HUES64 (cell line): ENCODE data around the gene HP1BP3.
"Not testable (repeated sequence)": the region's sequence is repeated elsewhere in the genome, so short reads cannot be mapped to it uniquely, and the experiment has no call there.

Source experiments
- H3K27ac ChIP-seq: 2 replicates; pipeline ENCODE4 v1.7.0; 2013; ENCODE audit warnings: low read depth, low read length, inconsistent platforms
- H3K27me3 ChIP-seq: 2 replicates; pipeline ENCODE4 v1.6.1; 2013; ENCODE audit warnings: mild to moderate bottlenecking, low read length; ENCODE audit not compliant: insufficient read depth
- H3K36me3 ChIP-seq: 2 replicates; pipeline ENCODE4 v1.6.1; 2013; ENCODE audit warnings: mild to moderate bottlenecking, low read length; ENCODE audit not compliant: insufficient read depth
- H3K4me1 ChIP-seq: 2 replicates; pipeline ENCODE4 v1.6.1; 2013; ENCODE audit warnings: mild to moderate bottlenecking, low read length, moderate library complexity; ENCODE audit not compliant: insufficient read depth
- H3K4me3 ChIP-seq: 2 replicates; pipeline ENCODE4 v1.5.1; 2013; ENCODE audit warnings: mild to moderate bottlenecking, low read length, moderate library complexity
- H3K9ac ChIP-seq: 2 replicates; pipeline ENCODE4 v1.6.1; 2013; ENCODE audit warnings: mild to moderate bottlenecking, low read depth, low read length
- H3K9me3 ChIP-seq: 2 replicates; pipeline ENCODE4 v1.6.1; 2013; ENCODE audit warnings: low read depth, low read length; ENCODE audit not compliant: insufficient read depth
- WGBS: fragments of 150-250, 120-280 bp; methylation state at CpG from one replicate; pipeline ENCODE4 v1.1.7; 2013; ENCODE audit warnings: missing lambda C conversion rate; 5-methylcytosine and 5-hydroxymethylcytosine counted together

HP1BP3 gene

GRCh38 chr1:20718343-20718882 lies 68.7 kb downstream of the HP1BP3 start:
- not testable (repeated sequence) for H3K9me3 ChIP-seq, H3K36me3 ChIP-seq, H3K4me1 ChIP-seq, H3K27ac ChIP-seq
- Histone ChIP-seq H3K9ac (peak overlapping the region; percentile 43; the same call in 1 of the 2 replicates), H3K27me3 (peaks cover 29% of the 10 kb centered on the region), H3K4me3 (peak overlapping the region; percentile 69)
- 68% methylated on average over 17 of the region's 17 CpGs for WGBS

GRCh38 chr1:20717452-20718342 lies 69.4 kb downstream of the HP1BP3 start, which contains the start of gene KIF17:
Gene KIF17, minus strand, starts transcription at chr1:20718007. Its CDS starts 301 bp downstream, at chr1:20717706.
- H3K27me3 ChIP-seq: peaks cover 29% of the 10 kb centered on the region

GRCh38 chr1:20716232-20716631 lies 70.9 kb downstream of the HP1BP3 start:
- Histone ChIP-seq H3K36me3 (0 out of 2 replicates have a peak, but pooled peaks cover 3% of the 10 kb centered on the region), H3K9me3 (no peaks in the 10 kb centered on the region), H3K27me3 (peaks cover 29% of the 10 kb centered on the region), H3K9ac (no peak overlapping the region), H3K27ac (no peak overlapping the region), H3K4me1 (no peaks in the 10 kb centered on the region), H3K4me3 (no peak overlapping the region)
- WGBS: 90% methylated on average over 13 of the region's 13 CpGs

More at GRCh38 chr1:20717452-20718342, 69.4 kb downstream of the HP1BP3 start, which contains the start of gene KIF17:
- Histone ChIP-seq H3K27ac (no peak within 1 kb of the TSS; the same call in 1 of the 2 replicates), H3K9me3 (no peaks in the 10 kb centered on the region), H3K36me3 (0 out of 2 replicates have a peak, but pooled peaks cover 3% of the 10 kb centered on the region), H3K4me1 (no peaks in the 10 kb centered on the region), H3K9ac (peak within 1 kb of the TSS; percentile 60; the same call in 1 of the 2 replicates), H3K4me3 (peak within 1 kb of the TSS; percentile 69)
- 3% methylated on average over 112 of the region's 112 CpGs for WGBS

- 89% methylated on average over 15 of the region's 15 CpGs for WGBS
- H3K27ac ChIP-seq: no peak overlapping the region
- no peaks in the 10 kb centered on the region for H3K4me1 ChIP-seq
- H3K4me3 ChIP-seq: no peak overlapping the region
- no peaks in the 10 kb centered on the region for H3K9me3 ChIP-seq
- 0 out of 2 replicates have a peak, but pooled peaks cover 3% of the 10 kb centered on the region for H3K36me3 ChIP-seq
- peaks cover 29% of the 10 kb centered on the region for H3K27me3 ChIP-seq
- no peak overlapping the region for H3K9ac ChIP-seq
These were observed 71.7 kb downstream of the HP1BP3 start for GRCh38 chr1:20715406-20715805.

GRCh38 chr1:20713440-20713839 lies 73.7 kb downstream of the HP1BP3 start:
- Histone ChIP-seq H3K9me3 (no peaks in the 10 kb centered on the region), H3K27me3 (peaks cover 13% of the 10 kb centered on the region), H3K9ac (no peak overlapping the region), H3K4me3 (no peak overlapping the region), H3K4me1 (no peaks in the 10 kb centered on the region), H3K27ac (no peak overlapping the region), H3K36me3 (peaks cover 16% of the 10 kb centered on the region; the same call in 1 of the 2 replicates)
- 85% methylated on average over 6 of the region's 6 CpGs for WGBS

GRCh38 chr1:20712215-20712577 lies 74.9 kb downstream of the HP1BP3 start:
- no peak overlapping the region for H3K27ac ChIP-seq
- H3K27me3 ChIP-seq: peaks cover 6% of the 10 kb centered on the region
- 98% methylated on average over 3 of the region's 6 CpGs for WGBS
- H3K9me3 ChIP-seq: no peaks in the 10 kb centered on the region
- no peaks in the 10 kb centered on the region for H3K4me1 ChIP-seq
- H3K4me3 ChIP-seq: no peak overlapping the region
- H3K36me3 ChIP-seq: peaks cover 22% of the 10 kb centered on the region; the same call in 1 of the 2 replicates
- no peak overlapping the region for H3K9ac ChIP-seq

GRCh38 chr1:20711285-20712214 lies 75.6 kb downstream of the HP1BP3 start:
- Histone ChIP-seq H3K36me3 (peaks cover 25% of the 10 kb centered on the region; the same call in 1 of the 2 replicates), H3K4me1 (no peaks in the 10 kb centered on the region), H3K4me3 (no peak overlapping the region), H3K27me3 (no peaks in the 10 kb centered on the region), H3K27ac (no peak overlapping the region), H3K9me3 (no peaks in the 10 kb centered on the region), H3K9ac (no peak overlapping the region)
- 87% methylated on average over 29 of the region's 29 CpGs for WGBS

- 87% methylated on average over 18 of the region's 18 CpGs for WGBS
- H3K27ac ChIP-seq: no peak overlapping the region
- H3K4me1 ChIP-seq: no peaks in the 10 kb centered on the region
- H3K27me3 ChIP-seq: no peaks in the 10 kb centered on the region
- no peak overlapping the region for H3K9ac ChIP-seq
- no peak overlapping the region for H3K4me3 ChIP-seq
- H3K9me3 ChIP-seq: no peaks in the 10 kb centered on the region
- H3K36me3 ChIP-seq: peaks cover 25% of the 10 kb centered on the region; the same call in 1 of the 2 replicates
These were observed 76.4 kb downstream of the HP1BP3 start for GRCh38 chr1:20710469-20711284.

GRCh38 chr1:20709868-20710267 lies 77.2 kb downstream of the HP1BP3 start:
- 96% methylated on average over 3 of the region's 3 CpGs for WGBS
- Histone ChIP-seq H3K4me1 (no peaks in the 10 kb centered on the region), H3K9me3 (no peaks in the 10 kb centered on the region), H3K4me3 (no peak overlapping the region), H3K9ac (no peak overlapping the region), H3K36me3 (peaks cover 23% of the 10 kb centered on the region; the same call in 1 of the 2 replicates), H3K27me3 (no peaks in the 10 kb centered on the region), H3K27ac (no peak overlapping the region)

- H3K9ac ChIP-seq: no peak overlapping the region
- H3K4me1 ChIP-seq: no peaks in the 10 kb centered on the region
- H3K9me3 ChIP-seq: no peaks in the 10 kb centered on the region
- peaks cover 22% of the 10 kb centered on the region; the same call in 1 of the 2 replicates for H3K36me3 ChIP-seq
- no peak overlapping the region for H3K27ac ChIP-seq
- no peak overlapping the region for H3K4me3 ChIP-seq
- WGBS: 89% methylated on average over 5 of the region's 5 CpGs
- H3K27me3 ChIP-seq: no peaks in the 10 kb centered on the region
These were observed 78.2 kb downstream of the HP1BP3 start for GRCh38 chr1:20708891-20709290.
